ENCODE data around the gene RNF130.

RNF130 gene

DNA sequence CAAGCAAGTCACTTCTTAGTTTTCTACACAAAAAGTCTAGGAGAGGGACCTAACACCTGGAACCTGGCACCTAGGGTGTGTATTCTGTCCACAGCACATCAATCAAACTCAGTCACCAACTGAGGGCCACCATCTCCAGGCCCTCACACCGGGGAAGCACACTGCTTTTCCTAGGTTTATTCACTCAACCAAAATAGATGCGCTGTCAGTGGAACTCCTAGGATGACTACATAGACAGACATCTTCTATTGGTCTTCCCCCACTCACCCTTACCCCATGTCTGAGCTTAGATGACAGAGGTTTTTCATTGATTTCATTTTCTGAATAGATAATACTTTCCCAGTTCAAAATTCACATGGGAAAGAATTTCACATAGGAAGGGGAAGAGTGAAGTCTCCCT, 59.2 kb downstream of the RNF130 start:
- H3K4me1 ChIP-seq (ENCODE audit: control insufficient read depth, insufficient read depth, low read length, poor library complexity, severe bottlenecking), result no peaks in the 10 kb centered on the region
- no peaks in the 10 kb centered on the region for H3K9me3 ChIP-seq (ENCODE audit: control insufficient read depth, low read length)
- WGBS, 2 experiments (ENCODE audit: insufficient coverage in 2 of 2), result 65 to 100% methylated on average over 1 to 2 of the region's 2 CpGs
- no peak overlapping the region for H3K27ac ChIP-seq (ENCODE audit: low read depth, low read length, severe bottlenecking)
- H3K36me3 ChIP-seq (ENCODE audit: control insufficient read depth, insufficient read depth, low read length), result peaks cover 30% of the 10 kb centered on the region
- no peak overlapping the region for H3K4me3 ChIP-seq (ENCODE audit: extremely low read depth, insufficient read depth, low read length, poor library complexity, severe bottlenecking)

DNA sequence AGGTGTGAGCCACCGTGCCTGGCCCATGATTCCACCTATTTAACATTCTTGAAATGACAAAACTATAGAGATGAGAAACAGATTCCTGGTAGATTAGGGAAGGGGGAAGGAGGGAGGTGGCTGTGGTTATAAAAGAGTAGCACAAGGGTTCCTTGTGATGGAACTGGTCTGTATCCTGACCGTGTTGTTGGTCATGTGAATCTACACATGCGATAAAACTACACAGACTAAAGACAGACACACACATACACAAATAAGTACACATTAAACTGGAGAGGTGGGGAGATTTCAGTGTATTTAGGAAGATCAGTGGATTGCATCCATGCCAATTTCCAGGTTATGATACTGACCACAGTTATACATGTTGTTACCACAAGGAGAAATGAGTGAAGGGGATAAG, 60.9 kb downstream of the RNF130 start:
- Histone ChIP-seq H3K27ac (ENCODE audit: low read depth, low read length, severe bottlenecking) (no peak overlapping the region), H3K9me3 (ENCODE audit: control insufficient read depth, low read length) (no peaks in the 10 kb centered on the region), H3K36me3 (ENCODE audit: control insufficient read depth, insufficient read depth, low read length) (peaks cover 24% of the 10 kb centered on the region), H3K4me1 (ENCODE audit: control insufficient read depth, insufficient read depth, low read length, poor library complexity, severe bottlenecking) (no peaks in the 10 kb centered on the region), H3K4me3 (ENCODE audit: extremely low read depth, insufficient read depth, low read length, poor library complexity, severe bottlenecking) (no peak overlapping the region)
- WGBS, 2 experiments (ENCODE audit: insufficient coverage in 2 of 2), result no CpG with 5 or more reads among the region's 3 CpGs

DNA sequence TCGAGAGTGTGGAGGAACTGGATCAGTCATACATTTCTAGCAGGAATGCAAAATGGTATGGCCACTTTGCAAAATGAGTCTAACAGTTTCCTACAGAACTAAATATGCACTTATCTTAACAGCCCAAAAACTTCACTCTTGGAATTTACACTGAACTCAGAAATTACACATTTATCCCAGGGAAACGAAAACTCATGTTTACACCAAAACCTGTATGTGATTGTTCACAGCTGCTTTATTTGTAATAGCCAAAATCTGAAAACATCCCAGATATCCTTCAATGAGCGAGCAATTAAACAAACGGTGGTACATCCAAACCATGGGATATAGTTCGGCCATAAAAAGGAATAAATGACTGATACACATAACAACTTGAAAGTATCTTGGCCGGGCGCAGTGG, 62.0 kb downstream of the RNF130 start:
- Histone ChIP-seq H3K4me3 (ENCODE audit: extremely low read depth, insufficient read depth, low read length, poor library complexity, severe bottlenecking) (no peak overlapping the region), H3K4me1 (ENCODE audit: control insufficient read depth, insufficient read depth, low read length, poor library complexity, severe bottlenecking) (no peaks in the 10 kb centered on the region), H3K9me3 (ENCODE audit: control insufficient read depth, low read length) (no peaks in the 10 kb centered on the region), H3K36me3 (ENCODE audit: control insufficient read depth, insufficient read depth, low read length) (peaks cover 24% of the 10 kb centered on the region), H3K27ac (ENCODE audit: low read depth, low read length, severe bottlenecking) (no peak overlapping the region)
- WGBS, 2 experiments (ENCODE audit: insufficient coverage in 2 of 2), result 94 to 95% methylated on average over 3 to 4 of the region's 7 CpGs

DNA sequence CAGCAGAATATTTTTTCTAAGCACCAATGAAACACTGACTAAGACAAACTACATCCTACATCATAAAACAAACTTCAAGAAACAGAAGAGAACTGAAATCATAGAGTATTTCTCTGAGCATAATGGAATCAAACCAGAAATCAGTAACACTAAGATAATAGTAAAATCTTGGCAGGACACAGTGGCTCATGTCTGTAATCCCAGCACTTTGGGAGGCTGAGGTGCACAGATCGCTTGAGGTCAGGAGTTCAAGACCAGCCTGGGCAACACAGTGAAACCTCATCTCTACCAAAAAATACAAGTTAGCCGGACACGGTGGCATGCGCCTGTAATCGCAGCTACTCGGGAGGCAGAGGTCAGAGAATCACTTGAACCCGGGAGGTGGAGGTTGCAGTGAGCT, 63.1 kb downstream of the RNF130 start:
- H3K36me3 ChIP-seq (ENCODE audit: control insufficient read depth, insufficient read depth, low read length), result peaks cover 24% of the 10 kb centered on the region

DNA sequence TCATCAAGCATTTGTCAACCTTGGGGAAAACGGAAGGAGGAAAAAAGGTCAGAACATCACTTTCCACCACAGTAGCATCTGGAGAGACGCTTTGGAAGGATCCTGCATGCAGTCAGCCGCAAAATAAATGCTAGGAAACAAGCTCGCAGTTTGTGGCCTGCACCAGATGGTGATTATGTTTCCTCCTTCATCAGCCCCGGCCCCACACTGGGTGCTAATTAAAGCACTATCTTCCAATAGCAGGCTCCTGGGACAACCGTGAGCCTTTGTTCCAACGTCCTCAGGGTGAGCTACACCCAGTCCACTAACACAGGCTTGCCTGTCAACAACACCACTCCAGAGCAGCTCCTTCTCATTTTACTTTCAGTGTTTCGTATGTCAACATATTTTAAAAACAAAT, 64.0 kb downstream of the RNF130 start:
- H3K9me3 ChIP-seq (ENCODE audit: control insufficient read depth, low read length), result no peaks in the 10 kb centered on the region
- H3K36me3 ChIP-seq (ENCODE audit: control insufficient read depth, insufficient read depth, low read length), result peaks cover 18% of the 10 kb centered on the region
- no peaks in the 10 kb centered on the region for H3K4me1 ChIP-seq (ENCODE audit: control insufficient read depth, insufficient read depth, low read length, poor library complexity, severe bottlenecking)
- no peak overlapping the region for H3K27ac ChIP-seq (ENCODE audit: low read depth, low read length, severe bottlenecking)
- no peak overlapping the region for H3K4me3 ChIP-seq (ENCODE audit: extremely low read depth, insufficient read depth, low read length, poor library complexity, severe bottlenecking)
- WGBS, 2 experiments (ENCODE audit: insufficient coverage in 2 of 2), result 40 to 52% methylated on average over 4 to 7 of the region's 8 CpGs

More for the DNA sequence above, 63.1 kb downstream of the RNF130 start:
- Histone ChIP-seq H3K4me3 (ENCODE audit: extremely low read depth, insufficient read depth, low read length, poor library complexity, severe bottlenecking) (no peak overlapping the region), H3K4me1 (ENCODE audit: control insufficient read depth, insufficient read depth, low read length, poor library complexity, severe bottlenecking) (no peaks in the 10 kb centered on the region), H3K27ac (ENCODE audit: low read depth, low read length, severe bottlenecking) (no peak overlapping the region), H3K9me3 (ENCODE audit: control insufficient read depth, low read length) (no peaks in the 10 kb centered on the region)
- 87 to 93% methylated on average over 4 to 5 of the region's 7 CpGs for WGBS, 2 experiments (ENCODE audit: insufficient coverage in 2 of 2)

DNA sequence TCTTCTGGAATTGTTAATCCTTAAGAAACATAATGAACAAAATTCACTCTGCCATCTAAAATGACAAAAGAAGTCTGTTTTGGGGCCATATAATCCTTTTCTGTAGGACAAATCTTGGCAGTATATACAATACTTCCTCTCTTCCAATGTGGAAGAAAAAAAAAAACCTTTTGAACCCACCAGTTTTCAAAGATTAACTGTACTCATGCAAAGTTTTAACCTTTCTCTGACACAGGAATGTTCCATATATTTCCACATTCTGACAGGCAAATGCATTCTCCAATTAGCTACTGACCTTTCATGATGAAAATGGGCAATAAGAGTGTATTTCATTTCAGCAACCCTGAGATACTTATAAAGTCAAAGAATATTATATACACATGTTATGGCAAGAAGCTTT, 65.4 kb downstream of the RNF130 start:
- H3K27ac ChIP-seq (ENCODE audit: low read depth, low read length, severe bottlenecking), result no peak overlapping the region
- peaks cover 17% of the 10 kb centered on the region for H3K36me3 ChIP-seq (ENCODE audit: control insufficient read depth, insufficient read depth, low read length)
- no peaks in the 10 kb centered on the region for H3K9me3 ChIP-seq (ENCODE audit: control insufficient read depth, low read length)
- no peaks in the 10 kb centered on the region for H3K4me1 ChIP-seq (ENCODE audit: control insufficient read depth, insufficient read depth, low read length, poor library complexity, severe bottlenecking)
- no peak overlapping the region for H3K4me3 ChIP-seq (ENCODE audit: extremely low read depth, insufficient read depth, low read length, poor library complexity, severe bottlenecking)

DNA sequence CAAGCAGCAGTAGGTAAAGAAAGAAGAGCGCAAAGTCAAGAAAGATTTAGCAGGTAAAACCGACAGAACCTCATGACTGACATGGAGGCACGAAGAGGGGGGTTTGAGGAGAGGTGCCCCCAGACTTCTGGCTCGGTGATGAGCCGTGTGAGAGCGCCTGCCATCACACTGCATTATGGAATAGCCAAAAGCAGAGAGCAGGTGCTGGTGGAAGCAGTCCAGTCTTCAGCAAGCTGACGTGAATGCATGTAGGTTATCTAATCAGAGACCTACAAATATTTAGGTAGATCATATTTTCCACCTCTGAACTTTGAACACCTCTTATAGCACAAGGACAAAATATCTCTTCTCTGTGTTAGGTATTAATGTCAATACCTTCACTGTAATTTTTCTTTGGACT, 68.4 kb downstream of the RNF130 start:
- H3K4me1 ChIP-seq (ENCODE audit: control insufficient read depth, insufficient read depth, low read length, poor library complexity, severe bottlenecking), result no peaks in the 10 kb centered on the region
- H3K9me3 ChIP-seq (ENCODE audit: control insufficient read depth, low read length), result no peaks in the 10 kb centered on the region
- H3K4me3 ChIP-seq (ENCODE audit: extremely low read depth, insufficient read depth, low read length, poor library complexity, severe bottlenecking), result no peak overlapping the region
- H3K27ac ChIP-seq (ENCODE audit: low read depth, low read length, severe bottlenecking), result no peak overlapping the region
- 85 to 86% methylated on average over 6 to 7 of the region's 7 CpGs for WGBS, 2 experiments (ENCODE audit: insufficient coverage in 2 of 2)
- peaks cover 18% of the 10 kb centered on the region for H3K36me3 ChIP-seq (ENCODE audit: control insufficient read depth, insufficient read depth, low read length)

DNA sequence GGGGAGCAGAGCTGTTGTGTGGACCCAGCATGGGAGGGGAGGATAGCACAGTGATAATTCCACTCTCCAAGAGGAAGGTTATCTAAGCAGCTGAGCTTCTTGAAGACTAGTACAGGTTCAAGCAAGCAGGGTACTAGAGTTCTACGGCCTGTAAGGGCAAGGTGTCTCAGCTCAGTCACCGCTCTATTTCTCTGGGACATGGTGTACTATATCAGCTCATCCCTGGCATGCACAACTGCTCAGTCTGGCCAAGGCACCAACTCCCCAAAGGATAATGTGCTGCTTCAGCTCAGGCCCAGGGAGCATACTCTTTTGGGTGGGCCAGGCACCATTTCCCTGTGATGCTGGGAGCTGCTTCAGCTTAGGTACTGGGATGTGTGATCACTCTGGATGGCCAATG, 69.8 kb downstream of the RNF130 start:
- H3K4me1 ChIP-seq (ENCODE audit: control insufficient read depth, insufficient read depth, low read length, poor library complexity, severe bottlenecking), result no peaks in the 10 kb centered on the region
- H3K9me3 ChIP-seq (ENCODE audit: control insufficient read depth, low read length), result no peaks in the 10 kb centered on the region
- H3K36me3 ChIP-seq (ENCODE audit: control insufficient read depth, insufficient read depth, low read length), result peaks cover 18% of the 10 kb centered on the region
- 70 to 75% methylated on average over 2 of the region's 2 CpGs for WGBS, 2 experiments (ENCODE audit: insufficient coverage in 2 of 2)
- H3K4me3 ChIP-seq (ENCODE audit: extremely low read depth, insufficient read depth, low read length, poor library complexity, severe bottlenecking), result no peak overlapping the region
- H3K27ac ChIP-seq (ENCODE audit: low read depth, low read length, severe bottlenecking), result no peak overlapping the region

DNA sequence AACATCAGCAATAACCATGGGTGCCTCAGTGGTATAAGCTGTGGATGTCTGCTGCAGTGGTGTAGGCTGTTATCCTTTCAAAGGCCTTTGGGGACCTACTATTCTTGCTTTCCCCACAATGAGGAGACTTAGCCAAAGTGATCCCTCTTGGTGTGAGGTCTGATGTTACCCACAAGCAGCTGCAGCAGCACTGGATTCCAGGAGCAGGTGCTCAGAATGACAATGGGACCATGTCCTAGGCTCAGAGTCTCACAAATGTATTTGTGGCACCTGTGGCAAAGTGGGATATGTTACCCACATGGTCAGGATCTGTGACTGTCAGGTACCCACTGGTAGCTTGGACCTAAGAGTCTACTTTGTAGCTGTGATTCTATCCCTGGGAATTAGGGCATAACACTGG, 70.4 kb downstream of the RNF130 start:
- Histone ChIP-seq H3K27ac (ENCODE audit: low read depth, low read length, severe bottlenecking) (no peak overlapping the region), H3K36me3 (ENCODE audit: control insufficient read depth, insufficient read depth, low read length) (peaks cover 18% of the 10 kb centered on the region), H3K9me3 (ENCODE audit: control insufficient read depth, low read length) (no peaks in the 10 kb centered on the region), H3K4me3 (ENCODE audit: extremely low read depth, insufficient read depth, low read length, poor library complexity, severe bottlenecking) (no peak overlapping the region), H3K4me1 (ENCODE audit: control insufficient read depth, insufficient read depth, low read length, poor library complexity, severe bottlenecking) (no peaks in the 10 kb centered on the region)

DNA sequence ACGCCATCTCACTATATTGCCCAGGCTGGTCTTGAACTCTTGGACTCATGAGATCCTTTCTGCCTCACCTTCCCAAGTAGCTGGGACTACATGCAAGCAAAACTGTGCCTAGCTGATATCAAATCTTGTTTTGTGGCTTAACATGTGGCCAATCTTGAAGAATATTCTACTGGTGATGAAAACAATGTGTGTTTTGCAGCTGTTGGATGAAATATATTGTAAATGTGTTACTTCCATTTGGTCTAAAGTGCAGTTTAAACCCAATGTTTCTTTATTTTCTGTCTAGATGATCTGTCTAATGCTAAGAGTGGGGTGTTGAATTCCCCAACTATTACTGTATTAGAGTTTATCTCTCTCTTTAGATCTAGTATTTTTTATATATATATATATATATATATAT, 73.1 kb downstream of the RNF130 start:
- Histone ChIP-seq H3K4me3 (ENCODE audit: extremely low read depth, insufficient read depth, low read length, poor library complexity, severe bottlenecking) (no peak overlapping the region), H3K9me3 (ENCODE audit: control insufficient read depth, low read length) (no peaks in the 10 kb centered on the region), H3K27ac (ENCODE audit: low read depth, low read length, severe bottlenecking) (no peak overlapping the region), H3K4me1 (ENCODE audit: control insufficient read depth, insufficient read depth, low read length, poor library complexity, severe bottlenecking) (no peaks in the 10 kb centered on the region), H3K36me3 (ENCODE audit: control insufficient read depth, insufficient read depth, low read length) (peaks cover 23% of the 10 kb centered on the region)
- 83 to 100% methylated on average over 1 of the region's 1 CpG for WGBS, 2 experiments (ENCODE audit: insufficient coverage in 2 of 2)

DNA sequence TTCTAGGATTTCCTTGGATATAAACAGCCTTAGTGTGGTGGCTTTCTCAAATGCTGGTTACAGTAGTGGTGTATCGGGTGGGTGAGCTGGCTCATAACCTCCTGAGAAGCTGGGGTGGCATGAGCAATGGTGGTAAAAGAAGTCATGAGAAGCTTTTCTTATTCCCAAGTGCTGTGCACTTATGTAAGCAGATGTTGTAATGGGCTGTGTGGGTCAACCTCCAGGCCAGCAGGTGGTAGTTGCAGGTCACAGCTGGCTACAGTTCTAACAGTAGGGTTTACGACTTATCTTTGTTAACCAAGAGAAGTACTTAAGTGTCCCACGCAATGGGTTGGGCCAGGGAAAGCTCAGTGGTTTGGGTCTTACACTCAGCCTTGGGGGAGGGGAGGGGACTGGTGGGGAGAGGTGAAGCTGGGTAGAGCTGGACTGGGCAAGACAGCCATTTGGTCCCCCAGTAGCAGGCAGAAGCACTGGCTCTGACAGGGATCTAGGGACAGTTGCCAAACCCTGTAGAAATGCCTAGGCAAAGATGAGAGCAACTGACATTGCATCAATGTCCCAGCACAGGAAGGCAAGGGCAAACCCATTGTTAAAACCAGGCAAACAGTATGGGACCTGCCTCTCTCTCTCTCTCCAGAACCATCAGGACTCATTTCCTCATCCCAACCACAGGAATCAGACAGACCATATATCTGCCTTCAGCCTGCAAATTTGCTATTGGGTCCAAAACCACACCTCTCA, 76.8 kb downstream of the RNF130 start:
- no peak overlapping the region for H3K27ac ChIP-seq (ENCODE audit: low read depth, low read length, severe bottlenecking)
- 93 to 97% methylated on average over 2 to 3 of the region's 3 CpGs for WGBS, 2 experiments (ENCODE audit: insufficient coverage in 2 of 2)
- peaks cover 5% of the 10 kb centered on the region for H3K36me3 ChIP-seq (ENCODE audit: control insufficient read depth, insufficient read depth, low read length)
- no peaks in the 10 kb centered on the region for H3K4me1 ChIP-seq (ENCODE audit: control insufficient read depth, insufficient read depth, low read length, poor library complexity, severe bottlenecking)
- no peaks in the 10 kb centered on the region for H3K9me3 ChIP-seq (ENCODE audit: control insufficient read depth, low read length)
- no peak overlapping the region for H3K4me3 ChIP-seq (ENCODE audit: extremely low read depth, insufficient read depth, low read length, poor library complexity, severe bottlenecking)
